HepG2 (cell line): ENCODE results near the gene COL9A3. TPM values are rescaled to one million over a fixed set of nuclear protein-coding genes. Genes with fewer than 3 reads are reported as not detected.

ENCODE experiments used
- BRCA1 ChIP-seq: sonication (generic); formaldehyde crosslinking; IDR thresholded peaks from 2 replicates; pipeline ENCODE4 v1.4.0; 2020; ENCODE audit warnings: missing genetic modification reagents
- KAT8 ChIP-seq: IDR thresholded peaks from 2 replicates; pipeline ENCODE4 v1.6.1; 2016; ENCODE audit warnings: missing genetic modification reagents, missing compliant biosample characterization
- MZF1 ChIP-seq: sonication (generic); formaldehyde crosslinking; IDR thresholded peaks from 2 replicates; pipeline ENCODE4 v1.8.1; 2023; ENCODE audit warnings: mild to moderate bottlenecking, missing genetic modification reagents, borderline replicate concordance
- NKX3-1 ChIP-seq: sonication (generic); formaldehyde crosslinking; IDR thresholded peaks from 2 replicates; pipeline ENCODE4 v1.5.0; 2020; ENCODE audit warnings: missing genetic modification reagents
- RBAK ChIP-seq: sonication (generic); formaldehyde crosslinking; IDR thresholded peaks from 2 replicates; pipeline ENCODE4 v1.5.1; 2020; ENCODE audit warnings: mild to moderate bottlenecking, missing genetic modification reagents
- RBFOX2 ChIP-seq: fragments of 200-400 bp; formaldehyde crosslinking; IDR thresholded peaks from 2 replicates; pipeline ENCODE4 v1.6.1; 2017; ENCODE audit warnings: low read depth, mild to moderate bottlenecking, low read length
- SAP130 ChIP-seq: IDR thresholded peaks from 2 replicates; pipeline ENCODE4 v1.6.1; 2016; ENCODE audit warnings: low read depth
- ZNF264 ChIP-seq: sonication (generic); formaldehyde crosslinking; IDR thresholded peaks from 2 replicates; pipeline ENCODE4 v1.4.0; 2020; ENCODE audit warnings: missing genetic modification reagents
- polyA plus RNA-seq, 8 experiments: library from polyadenylated mRNA; depleted of rRNA in 3 of 8; stranded (reverse) in 7 of 8; unstranded in 1 of 8; fragments of >200 nt; fragmentation: Illumina TruSeq in 4 of 8; extraction: Trizol in 4 of 8; gene quantifications; 2 replicates each; pipeline versions ENCODE4 v1.2.1 to v1.2.3, GENCODE V29; 2011 to 2016; ENCODE audit warnings: low read depth in 4 of 8, missing spikeins in 1 of 8, mixed read lengths in 1 of 8; ENCODE audit not compliant: insufficient read depth in 1 of 8
- total RNA-seq, 5 experiments: library from RNA; depleted of rRNA; stranded (reverse); fragments of >200 nt; fragmentation: Illumina TruSeq; extraction: Trizol; gene quantifications; 2 replicates each; pipeline ENCODE4 v1.2.3, GENCODE V29; 2016; ENCODE audit warnings: low read depth in 1 of 5
- TF ChIP-seq, protein P1 (sequence below): fragments of 450-650 bp; IDR thresholded peaks from 2 replicates; pipeline ENCODE4 v1.6.1; 2016
- TF ChIP-seq, protein P2 (sequence below): sonication (generic); formaldehyde crosslinking; conservative IDR thresholded peaks from 2 replicates; pipeline ENCODE4 v1.4.0; 2020; ENCODE audit warnings: missing genetic modification reagents

COL9A3 gene
- total and polyA plus RNA-seq, 2 of the 13 experiments (the other 11 are each of a cell fraction or from before 2014, with no cell fraction given): 155 to 204 TPM

DNA sequence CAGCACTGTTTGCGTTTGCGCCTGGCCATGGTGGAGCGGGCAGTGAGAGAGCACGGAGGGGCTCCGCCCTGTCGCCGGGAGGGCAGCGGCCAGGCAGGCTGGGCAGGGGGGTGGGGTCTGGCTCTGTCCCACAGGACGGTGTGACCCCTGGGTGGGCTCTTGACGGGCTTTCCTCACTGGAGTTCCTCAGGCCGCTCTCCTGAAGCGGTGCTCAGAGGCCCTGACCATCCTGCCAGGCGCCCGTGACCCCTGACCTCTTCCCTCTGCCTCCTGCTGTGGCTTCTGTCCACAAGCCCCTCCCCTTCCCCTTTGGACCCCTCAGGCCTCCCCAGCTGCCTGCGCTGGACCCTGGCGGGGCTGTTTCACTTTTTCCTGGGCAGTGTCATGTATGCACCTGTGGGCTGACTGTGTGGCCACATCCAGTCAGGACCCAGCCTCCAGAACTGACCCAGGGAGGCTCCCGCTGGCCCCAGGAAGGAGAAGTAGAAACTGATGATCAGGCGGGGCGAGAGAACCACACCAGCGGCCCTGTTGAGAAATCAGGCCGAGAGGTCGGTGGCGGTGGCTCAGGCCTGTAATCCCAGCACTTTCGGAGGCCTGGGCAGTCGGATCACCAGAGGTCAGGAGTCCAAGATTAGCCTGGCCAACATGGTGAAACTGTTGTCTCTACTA is 11.0 kb upstream of the COL9A3 start (continued):
- TF ChIP-seq RBAK (CRISPR knock-in tag) (no peak), NKX3-1 (CRISPR knock-in tag) (peak; percentile 90), BRCA1 (CRISPR knock-in tag) (peak; percentile 94), ZNF264 (CRISPR knock-in tag) (peak; percentile 96), KAT8 (peak; percentile 89), MZF1 (CRISPR knock-in tag) (no peak), RBFOX2 (peak; percentile 92), SAP130 (CRISPR knock-in tag) (peak; percentile 98)
- TF ChIP-seq, protein P1, sequence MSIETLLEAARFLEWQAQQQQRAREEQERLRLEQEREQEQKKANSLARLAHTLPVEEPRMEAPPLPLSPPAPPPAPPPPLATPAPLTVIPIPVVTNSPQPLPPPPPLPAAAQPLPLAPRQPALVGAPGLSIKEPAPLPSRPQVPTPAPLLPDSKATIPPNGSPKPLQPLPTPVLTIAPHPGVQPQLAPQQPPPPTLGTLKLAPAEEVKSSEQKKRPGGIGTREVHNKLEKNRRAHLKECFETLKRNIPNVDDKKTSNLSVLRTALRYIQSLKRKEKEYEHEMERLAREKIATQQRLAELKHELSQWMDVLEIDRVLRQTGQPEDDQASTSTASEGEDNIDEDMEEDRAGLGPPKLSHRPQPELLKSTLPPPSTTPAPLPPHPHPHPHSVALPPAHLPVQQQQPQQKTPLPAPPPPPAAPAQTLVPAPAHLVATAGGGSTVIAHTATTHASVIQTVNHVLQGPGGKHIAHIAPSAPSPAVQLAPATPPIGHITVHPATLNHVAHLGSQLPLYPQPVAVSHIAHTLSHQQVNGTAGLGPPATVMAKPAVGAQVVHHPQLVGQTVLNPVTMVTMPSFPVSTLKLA: no peak
- TF ChIP-seq, protein P2, sequence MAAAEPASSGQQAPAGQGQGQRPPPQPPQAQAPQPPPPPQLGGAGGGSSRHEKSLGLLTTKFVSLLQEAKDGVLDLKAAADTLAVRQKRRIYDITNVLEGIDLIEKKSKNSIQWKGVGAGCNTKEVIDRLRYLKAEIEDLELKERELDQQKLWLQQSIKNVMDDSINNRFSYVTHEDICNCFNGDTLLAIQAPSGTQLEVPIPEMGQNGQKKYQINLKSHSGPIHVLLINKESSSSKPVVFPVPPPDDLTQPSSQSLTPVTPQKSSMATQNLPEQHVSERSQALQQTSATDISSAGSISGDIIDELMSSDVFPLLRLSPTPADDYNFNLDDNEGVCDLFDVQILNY (CRISPR knock-in tag): no peak
